IPS-20b (cell line): ENCODE measurements around the gene CMTM7.
"Not testable (repeated sequence)": the region's sequence is repeated elsewhere in the genome, so short reads cannot be mapped to it uniquely, and the experiment has no call there.

Source experiments
- H3K27ac ChIP-seq: one replicate; pipeline ENCODE4 v1.5.1; 2013; ENCODE audit warnings: low read length
- H3K27me3 ChIP-seq: 2 replicates; pipeline ENCODE4 v1.6.1; 2013; ENCODE audit warnings: mild to moderate bottlenecking, low read length, inconsistent platforms; ENCODE audit not compliant: insufficient read depth
- H3K36me3 ChIP-seq: 2 replicates; pipeline ENCODE4 v1.6.1; 2013; ENCODE audit warnings: low read depth, mild to moderate bottlenecking, inconsistent platforms, low read length, moderate library complexity; ENCODE audit not compliant: insufficient read depth
- H3K4me1 ChIP-seq: 2 replicates; pipeline ENCODE4 v1.6.1; 2013; ENCODE audit warnings: mild to moderate bottlenecking, control low read depth, inconsistent platforms, low read length, moderate library complexity; ENCODE audit not compliant: insufficient read depth
- H3K4me3 ChIP-seq: 2 replicates; pipeline ENCODE4 v1.5.1; 2013; ENCODE audit warnings: mild to moderate bottlenecking, low read length, inconsistent platforms
- H3K9ac ChIP-seq: 2 replicates; pipeline ENCODE4 v1.6.1; 2013; ENCODE audit warnings: low read depth, mild to moderate bottlenecking, inconsistent platforms, low read length, moderate library complexity
- H3K9me3 ChIP-seq: 2 replicates; pipeline ENCODE4 v1.6.1; 2013; ENCODE audit warnings: mild to moderate bottlenecking, low read depth, low read length, inconsistent platforms; ENCODE audit not compliant: insufficient read depth

Gene CMTM7

GRCh38 chr3:32384938-32385337 lies 6.7 kb upstream of the CMTM7 start:
- H3K9ac ChIP-seq: no peak overlapping the region
- H3K27ac ChIP-seq: no peak overlapping the region
- H3K27me3 ChIP-seq: no peaks in the 10 kb centered on the region
- no peaks in the 10 kb centered on the region for H3K9me3 ChIP-seq
- H3K4me3 ChIP-seq: no peak overlapping the region
- no peaks in the 10 kb centered on the region for H3K36me3 ChIP-seq
- no peaks in the 10 kb centered on the region; the same call in 1 of the 2 replicates for H3K4me1 ChIP-seq

- H3K4me1 ChIP-seq: no peaks in the 10 kb centered on the region
- no peak overlapping the region for H3K9ac ChIP-seq
- H3K9me3 ChIP-seq: no peaks in the 10 kb centered on the region
- H3K36me3 ChIP-seq: no peaks in the 10 kb centered on the region
- no peak overlapping the region for H3K4me3 ChIP-seq
- H3K27me3 ChIP-seq: peaks cover 11% of the 10 kb centered on the region
- no peak overlapping the region for H3K27ac ChIP-seq
Observed at GRCh38 chr3:32387512-32387911, 4.1 kb upstream of the CMTM7 start.

GRCh38 chr3:32389577-32389976 lies 2.1 kb upstream of the CMTM7 start:
- not testable (repeated sequence) for H3K27ac ChIP-seq, H3K36me3 ChIP-seq, H3K9ac ChIP-seq, H3K4me1 ChIP-seq, H3K9me3 ChIP-seq, H3K4me3 ChIP-seq
- H3K27me3 ChIP-seq: peaks cover 22% of the 10 kb centered on the region

GRCh38 chr3:32392536-32393302 lies 1.1 kb downstream of the CMTM7 start:
- Histone ChIP-seq H3K27ac (no peak overlapping the region), H3K4me1 (no peaks in the 10 kb centered on the region), H3K4me3 (peak overlapping the region; percentile 80), H3K36me3 (0 out of 2 replicates have a peak, but pooled peaks cover 3% of the 10 kb centered on the region), H3K9ac (peak overlapping the region; percentile 78), H3K9me3 (no peaks in the 10 kb centered on the region), H3K27me3 (peaks cover 22% of the 10 kb centered on the region)

- no peak overlapping the region for H3K9ac ChIP-seq
- no peak overlapping the region for H3K27ac ChIP-seq
- H3K36me3 ChIP-seq: 0 out of 2 replicates have a peak, but pooled peaks cover 3% of the 10 kb centered on the region
- H3K9me3 ChIP-seq: no peaks in the 10 kb centered on the region
- no peak overlapping the region for H3K4me3 ChIP-seq
- peaks cover 22% of the 10 kb centered on the region for H3K27me3 ChIP-seq
- H3K4me1 ChIP-seq: peaks cover 3% of the 10 kb centered on the region
Observed at GRCh38 chr3:32395496-32395895, 3.8 kb downstream of the CMTM7 start.

- Histone ChIP-seq H3K36me3 (0 out of 2 replicates have a peak, but pooled peaks cover 3% of the 10 kb centered on the region), H3K27ac (no peak overlapping the region), H3K4me1 (peaks cover 10% of the 10 kb centered on the region), H3K9ac (no peak overlapping the region), H3K27me3 (peaks cover 12% of the 10 kb centered on the region), H3K4me3 (no peak overlapping the region), H3K9me3 (no peaks in the 10 kb centered on the region)
Observed at GRCh38 chr3:32397941-32398340, 6.3 kb downstream of the CMTM7 start.

GRCh38 chr3:32398531-32398930 lies 6.9 kb downstream of the CMTM7 start:
- Histone ChIP-seq H3K27me3 (peaks cover 6% of the 10 kb centered on the region; the same call in 1 of the 2 replicates), H3K9ac (no peak overlapping the region), H3K4me3 (no peak overlapping the region), H3K36me3 (0 out of 2 replicates have a peak, but pooled peaks cover 3% of the 10 kb centered on the region), H3K27ac (no peak overlapping the region), H3K9me3 (no peaks in the 10 kb centered on the region), H3K4me1 (peaks cover 10% of the 10 kb centered on the region)

GRCh38 chr3:32399030-32399620 lies 7.5 kb downstream of the CMTM7 start:
- no peak overlapping the region for H3K9ac ChIP-seq
- no peaks in the 10 kb centered on the region for H3K9me3 ChIP-seq
- H3K4me3 ChIP-seq: no peak overlapping the region
- H3K36me3 ChIP-seq: 0 out of 2 replicates have a peak, but pooled peaks cover 3% of the 10 kb centered on the region
- peaks cover 10% of the 10 kb centered on the region for H3K4me1 ChIP-seq
- H3K27me3 ChIP-seq: peaks cover 5% of the 10 kb centered on the region; the same call in 1 of the 2 replicates
- no peak overlapping the region for H3K27ac ChIP-seq

- H3K36me3 ChIP-seq: no peaks in the 10 kb centered on the region
- H3K9me3 ChIP-seq: no peaks in the 10 kb centered on the region
- H3K9ac ChIP-seq: peak overlapping the region; percentile 73
- H3K4me3 ChIP-seq: peak overlapping the region; percentile 58
- H3K27ac ChIP-seq: peak overlapping the region; percentile 2
- H3K4me1 ChIP-seq: peaks cover 10% of the 10 kb centered on the region
- peaks cover 5% of the 10 kb centered on the region; the same call in 1 of the 2 replicates for H3K27me3 ChIP-seq
Observed at GRCh38 chr3:32401126-32401525, 9.5 kb downstream of the CMTM7 start.

GRCh38 chr3:32401556-32402081 lies 10.0 kb downstream of the CMTM7 start:
- Histone ChIP-seq H3K27me3 (peaks cover 5% of the 10 kb centered on the region; the same call in 1 of the 2 replicates), H3K9me3 (no peaks in the 10 kb centered on the region), H3K4me3 (peak overlapping the region; percentile 58; the same call in 1 of the 2 replicates), H3K36me3 (no peaks in the 10 kb centered on the region), H3K9ac (peak overlapping the region; percentile 73), H3K27ac (peak overlapping the region; percentile 2), H3K4me1 (peaks cover 13% of the 10 kb centered on the region)

- Histone ChIP-seq H3K4me3 (no peak overlapping the region), H3K9ac (no peak overlapping the region), H3K27ac (no peak overlapping the region), H3K36me3 (no peaks in the 10 kb centered on the region), H3K9me3 (no peaks in the 10 kb centered on the region), H3K27me3 (peaks cover 5% of the 10 kb centered on the region; the same call in 1 of the 2 replicates), H3K4me1 (peaks cover 21% of the 10 kb centered on the region)
Observed at GRCh38 chr3:32403663-32404062, 12.0 kb downstream of the CMTM7 start.
